HG02571 (cell line): ENCODE data around the gene FADS1.
A peak's percentile ranks its signal among the peaks of the same experiment; 100 is the strongest.

Experiments used
- ATAC-seq: cut with Tn5 transposase; IDR thresholded peaks from one replicate; pipeline ENCODE4 v1.9.1; 2021; ENCODE audit warnings: mild to moderate bottlenecking, moderate library complexity; ENCODE audit not compliant: unreplicated experiment

Gene FADS1

GRCh38 chr11:61827571-61828378 lies 11.0 kb upstream of the FADS1 start, which contains the start of gene FADS2:
Gene FADS2 (plus strand): TSS chr11:61828300. CDS start chr11:61828391, 91 bp downstream.
- ATAC-seq = peak; percentile 71

GRCh38 chr11:61826930-61827570 lies 10.2 kb upstream of the FADS1 start:
- ATAC-seq = peak; percentile 6

GRCh38 chr11:61820174-61820573 lies 3.4 kb upstream of the FADS1 start:
- ATAC-seq = no peak

- ATAC-seq = no peak
These were observed 834 bp upstream of the FADS1 start for GRCh38 chr11:61817471-61818202.

- peak; percentile 25 for ATAC-seq
These were observed 740 bp downstream of the FADS1 start for GRCh38 chr11:61815790-61816735.

GRCh38 chr11:61814958-61815789 lies 1.6 kb downstream of the FADS1 start:
- ATAC-seq = peak; percentile 55

- ATAC-seq = no peak
These were observed 2.4 kb downstream of the FADS1 start for GRCh38 chr11:61814247-61814957.

- no peak for ATAC-seq
These were observed 3.9 kb downstream of the FADS1 start for GRCh38 chr11:61812736-61813411.

- ATAC-seq = no peak
These were observed 5.0 kb downstream of the FADS1 start for GRCh38 chr11:61811831-61812230.

- ATAC-seq = no peak
These were observed 6.1 kb downstream of the FADS1 start for GRCh38 chr11:61810671-61811175.

- no peak for ATAC-seq
These were observed 10.0 kb downstream of the FADS1 start for GRCh38 chr11:61806785-61807184.

GRCh38 chr11:61805146-61805545 lies 11.7 kb downstream of the FADS1 start:
- no peak for ATAC-seq

GRCh38 chr11:61803889-61804647 lies 12.7 kb downstream of the FADS1 start:
- no peak for ATAC-seq

- ATAC-seq = no peak
These were observed 14.2 kb downstream of the FADS1 start for GRCh38 chr11:61802605-61803004.

- no peak for ATAC-seq
These were observed 16.2 kb downstream of the FADS1 start for GRCh38 chr11:61800331-61801281.

- ATAC-seq = no peak
These were observed 17.0 kb downstream of the FADS1 start for GRCh38 chr11:61799665-61800284.
